C4-2B (cell line): ENCODE measurements around the gene SSH2.

Experiments used
- ZFX ChIP-seq: fragments of 450-650 bp; IDR thresholded peaks from 2 replicates; pipeline ENCODE4 v1.6.1; 2017
- TF ChIP-seq, protein P1 (sequence below): fragments of 450-650 bp; conservative IDR thresholded peaks from 2 replicates; pipeline ENCODE4 v1.5.1; 2017; ENCODE audit warnings: mild to moderate bottlenecking

GRCh38 chr17:29619251-29619650 is 310.8 kb downstream of the SSH2 start:
- TF ChIP-seq, protein P1, sequence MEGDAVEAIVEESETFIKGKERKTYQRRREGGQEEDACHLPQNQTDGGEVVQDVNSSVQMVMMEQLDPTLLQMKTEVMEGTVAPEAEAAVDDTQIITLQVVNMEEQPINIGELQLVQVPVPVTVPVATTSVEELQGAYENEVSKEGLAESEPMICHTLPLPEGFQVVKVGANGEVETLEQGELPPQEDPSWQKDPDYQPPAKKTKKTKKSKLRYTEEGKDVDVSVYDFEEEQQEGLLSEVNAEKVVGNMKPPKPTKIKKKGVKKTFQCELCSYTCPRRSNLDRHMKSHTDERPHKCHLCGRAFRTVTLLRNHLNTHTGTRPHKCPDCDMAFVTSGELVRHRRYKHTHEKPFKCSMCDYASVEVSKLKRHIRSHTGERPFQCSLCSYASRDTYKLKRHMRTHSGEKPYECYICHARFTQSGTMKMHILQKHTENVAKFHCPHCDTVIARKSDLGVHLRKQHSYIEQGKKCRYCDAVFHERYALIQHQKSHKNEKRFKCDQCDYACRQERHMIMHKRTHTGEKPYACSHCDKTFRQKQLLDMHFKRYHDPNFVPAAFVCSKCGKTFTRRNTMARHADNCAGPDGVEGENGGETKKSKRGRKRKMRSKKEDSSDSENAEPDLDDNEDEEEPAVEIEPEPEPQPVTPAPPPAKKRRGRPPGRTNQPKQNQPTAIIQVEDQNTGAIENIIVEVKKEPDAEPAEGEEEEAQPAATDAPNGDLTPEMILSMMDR, result no peak; the same call in 1 of the 2 replicates
- TF ChIP-seq ZFX, result no peak
